Measurements from ENCODE around the gene MMP26.

- no peak for TF ChIP-seq EZH2 (IDR thresholded peaks at IDR 0.05)
- TF ChIP-seq POLR2AphosphoS5 (IDR thresholded peaks at IDR 0.05; ENCODE audit: borderline replicate concordance, low read depth, low read length) = no peak
- no peak for TF ChIP-seq FOXP2 (optimal IDR thresholded peaks at IDR 0.05; ENCODE audit: control extremely low read depth, extremely low read length, insufficient read depth)
Observed at GRCh38 chr11:4704054-4704789, at the start of gene MMP26.

Data from SK-N-MC (cell line).